Tibial nerve (tissue), 4 donors: Measurements from ENCODE around the gene EML1.

Experiments used
- EP300 ChIP-seq, 2 donors: sonication (generic); formaldehyde crosslinking; IDR thresholded peaks; one replicate each; pipeline ENCODE4 v1.6.1; 2017; ENCODE audit warnings: antibody characterized with exemption in 2 of 2, mild to moderate bottlenecking in 1 of 2
- TF ChIP-seq, protein P1 (sequence below), 5 experiments: fragments of 200-600 bp in 3 of 5; fragments of 450-650 bp in 2 of 5; sonication (generic) in 3 of 5; IDR thresholded peaks; one replicate each; pipeline ENCODE4 v1.5.1; 2016 to 2019; ENCODE audit warnings: antibody characterized with exemption in 5 of 5, mild to moderate bottlenecking in 3 of 5, moderate library complexity in 2 of 5

DNA sequence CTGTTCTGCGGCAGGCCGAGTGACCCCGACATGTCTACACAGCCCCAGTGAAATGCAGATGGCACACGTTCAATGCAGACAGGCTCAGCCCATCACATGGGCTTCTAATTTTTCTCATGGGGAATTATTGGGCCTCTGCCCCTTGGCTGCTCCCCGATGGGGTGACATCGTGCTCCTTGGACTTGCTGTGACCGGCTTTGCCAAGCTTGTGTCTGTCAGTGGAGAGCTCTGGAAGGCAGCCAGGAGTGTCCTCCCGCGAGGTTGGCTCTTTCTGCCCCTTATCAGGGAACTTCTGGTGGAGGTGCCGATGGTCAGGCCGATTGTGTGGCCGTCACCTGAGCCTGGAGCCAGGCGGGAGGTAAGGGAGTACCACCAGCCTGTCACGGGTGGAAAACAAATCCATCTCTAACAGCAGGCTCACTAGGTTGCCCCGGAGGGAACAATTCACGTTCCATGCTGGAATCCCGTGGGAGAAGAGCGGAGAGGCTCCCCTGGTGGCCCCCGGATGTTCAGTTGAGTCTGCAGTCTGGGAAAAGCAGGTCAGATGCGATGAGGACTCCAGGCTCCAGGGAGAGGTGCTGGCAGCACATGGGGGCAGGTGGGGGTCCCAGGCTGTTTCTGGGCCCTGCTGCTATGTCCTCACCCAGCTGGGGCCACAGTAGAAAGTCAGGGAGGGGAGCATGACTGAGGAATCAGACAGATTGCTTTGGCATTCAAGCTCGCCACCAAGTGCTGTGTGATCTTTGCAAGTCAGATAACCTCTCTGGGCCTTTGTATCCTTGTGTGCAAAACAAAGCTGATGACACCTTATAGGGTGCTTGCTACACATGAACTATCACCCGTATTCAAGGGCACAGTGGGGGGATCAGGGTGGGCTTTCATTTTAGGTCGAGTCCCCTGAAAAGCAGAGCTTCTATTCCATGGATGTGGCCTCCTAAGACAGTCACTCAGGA, 43.2 kb upstream of the EML1 start:
- TF ChIP-seq, protein P1, sequence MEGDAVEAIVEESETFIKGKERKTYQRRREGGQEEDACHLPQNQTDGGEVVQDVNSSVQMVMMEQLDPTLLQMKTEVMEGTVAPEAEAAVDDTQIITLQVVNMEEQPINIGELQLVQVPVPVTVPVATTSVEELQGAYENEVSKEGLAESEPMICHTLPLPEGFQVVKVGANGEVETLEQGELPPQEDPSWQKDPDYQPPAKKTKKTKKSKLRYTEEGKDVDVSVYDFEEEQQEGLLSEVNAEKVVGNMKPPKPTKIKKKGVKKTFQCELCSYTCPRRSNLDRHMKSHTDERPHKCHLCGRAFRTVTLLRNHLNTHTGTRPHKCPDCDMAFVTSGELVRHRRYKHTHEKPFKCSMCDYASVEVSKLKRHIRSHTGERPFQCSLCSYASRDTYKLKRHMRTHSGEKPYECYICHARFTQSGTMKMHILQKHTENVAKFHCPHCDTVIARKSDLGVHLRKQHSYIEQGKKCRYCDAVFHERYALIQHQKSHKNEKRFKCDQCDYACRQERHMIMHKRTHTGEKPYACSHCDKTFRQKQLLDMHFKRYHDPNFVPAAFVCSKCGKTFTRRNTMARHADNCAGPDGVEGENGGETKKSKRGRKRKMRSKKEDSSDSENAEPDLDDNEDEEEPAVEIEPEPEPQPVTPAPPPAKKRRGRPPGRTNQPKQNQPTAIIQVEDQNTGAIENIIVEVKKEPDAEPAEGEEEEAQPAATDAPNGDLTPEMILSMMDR (IDR thresholded peaks at IDR 0.05), result no peak
- no peak for TF ChIP-seq EP300 (IDR thresholded peaks at IDR 0.05)
